ENCODE data around the gene DNASE1. TPM values are rescaled to one million over a fixed set of nuclear protein-coding genes. Genes with fewer than 3 reads are reported as not detected.
A peak's percentile ranks its signal among the peaks of the same experiment; 100 is the strongest.
"Not testable (repeated sequence)": the region's sequence is repeated elsewhere in the genome, so short reads cannot be mapped to it uniquely, and the experiment has no call there.

Gene DNASE1
- total RNA-seq, 1 donor from 2014 or later, result 25.7 TPM

DNA sequence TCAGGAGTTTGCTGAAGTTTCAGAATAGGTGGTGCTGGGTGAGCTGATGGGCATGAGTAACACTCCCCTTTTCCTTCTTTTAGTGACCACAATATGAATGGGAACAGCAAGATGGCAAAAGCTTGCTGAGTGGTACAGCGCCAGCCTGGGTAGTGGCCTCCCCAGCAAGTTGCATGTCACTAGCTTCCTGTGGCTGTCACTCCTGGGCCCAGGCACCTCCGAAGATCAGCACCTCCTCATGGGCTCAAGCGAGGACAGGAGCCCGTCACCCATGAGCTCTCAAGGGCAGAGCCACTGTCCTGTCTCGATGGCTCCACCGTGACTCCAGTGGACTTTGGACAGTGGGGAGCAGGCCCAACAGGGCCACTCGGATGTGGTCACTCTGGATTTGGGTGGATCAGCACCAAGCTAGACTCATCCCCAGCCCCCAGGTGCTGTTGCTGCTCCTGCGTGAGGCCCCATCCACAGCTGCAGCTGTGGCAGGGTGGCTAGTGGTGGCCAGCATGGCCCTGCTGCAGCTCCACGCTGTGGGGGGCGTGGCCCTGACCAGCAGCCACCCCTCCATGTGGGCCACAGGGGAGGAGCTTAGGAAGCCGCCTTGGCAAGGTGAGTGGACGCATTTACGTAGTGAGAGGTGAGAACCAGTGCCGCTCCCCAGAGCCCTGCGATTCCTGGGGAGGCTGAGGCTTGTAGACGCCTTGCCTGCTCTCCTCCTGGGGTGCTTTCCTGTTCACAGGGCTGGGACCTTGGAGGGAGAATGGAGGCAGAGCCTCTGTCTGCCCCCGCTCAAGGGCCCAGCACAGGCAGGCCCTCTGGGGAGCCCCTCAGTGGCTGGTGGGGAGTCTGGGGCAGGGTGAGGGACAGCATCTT is 13.6 kb upstream of the DNASE1 start:
- DNase-seq (ENCODE audit: low spot score in 2 of 2), result no peak
- FAIRE-seq, result no peak

DNA sequence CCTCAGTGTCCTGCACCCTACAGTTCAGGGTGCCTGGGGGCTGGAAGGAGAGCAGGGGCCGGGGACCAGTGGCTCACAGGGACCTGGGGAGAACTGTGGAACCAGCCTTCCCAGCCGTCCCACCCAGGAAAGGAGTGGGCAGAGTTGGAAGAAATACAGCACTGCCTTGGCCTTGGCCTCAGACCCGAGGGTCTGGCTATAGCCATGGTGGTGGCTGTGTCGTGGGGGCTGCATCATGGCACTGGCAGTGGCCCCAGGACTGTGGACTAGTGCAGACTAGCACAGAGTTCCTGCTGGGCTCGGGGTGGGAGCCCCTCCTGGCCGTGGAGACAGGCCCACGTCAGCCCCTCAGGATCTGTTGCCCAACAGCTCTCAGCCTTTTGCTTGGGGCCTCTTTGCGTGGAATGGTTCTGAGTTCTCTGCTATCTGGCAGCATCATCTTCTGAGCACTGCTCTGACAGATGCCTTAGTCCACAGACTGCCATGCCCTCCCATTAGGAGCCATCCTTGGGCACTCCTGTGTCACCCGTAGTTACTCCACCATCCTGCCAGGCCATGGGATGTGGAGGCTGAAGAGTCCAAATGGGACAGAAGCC is 12.6 kb upstream of the DNASE1 start:
- no peak for FAIRE-seq
- DNase-seq (ENCODE audit: low spot score in 2 of 2), result peak in 1 of 2 donors; percentile 1

DNA sequence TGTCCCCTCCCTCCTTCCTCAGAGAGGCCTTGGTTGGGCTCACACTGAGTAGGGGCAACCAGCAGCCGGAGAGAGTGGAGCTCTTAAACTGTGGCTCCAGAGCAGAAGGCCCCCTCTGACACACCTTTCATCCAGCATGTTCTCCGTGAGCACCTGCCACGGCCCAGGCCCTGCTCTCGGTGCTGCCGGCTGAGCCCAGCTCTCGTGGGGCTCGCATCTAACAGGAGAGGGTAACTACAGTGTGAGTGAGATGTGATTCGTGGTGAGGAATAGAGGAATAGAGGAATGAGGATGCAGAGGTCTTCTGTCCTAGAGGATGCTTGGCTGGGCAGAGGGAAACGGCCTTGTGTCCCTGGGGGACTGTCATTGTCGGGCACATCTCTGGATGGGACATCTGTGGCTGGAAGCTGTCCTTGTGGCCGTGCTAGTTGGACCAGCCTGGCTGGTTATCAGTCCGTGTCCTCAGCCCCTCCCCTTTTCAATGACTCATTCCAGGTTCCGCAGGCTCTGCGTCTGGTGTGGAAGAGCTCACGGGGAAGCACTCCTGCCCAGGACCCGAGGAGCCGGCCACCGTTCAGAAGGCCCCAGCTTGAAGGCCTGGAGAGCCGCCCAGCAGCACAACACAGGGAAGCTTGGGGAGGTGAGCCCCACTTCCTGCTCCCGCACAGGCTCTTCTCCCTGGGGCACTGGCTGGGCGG is 11.9 kb upstream of the DNASE1 start:
- no peak for FAIRE-seq
- peak in 1 of 2 donors; percentile 4 for DNase-seq (ENCODE audit: low spot score in 2 of 2)

DNA sequence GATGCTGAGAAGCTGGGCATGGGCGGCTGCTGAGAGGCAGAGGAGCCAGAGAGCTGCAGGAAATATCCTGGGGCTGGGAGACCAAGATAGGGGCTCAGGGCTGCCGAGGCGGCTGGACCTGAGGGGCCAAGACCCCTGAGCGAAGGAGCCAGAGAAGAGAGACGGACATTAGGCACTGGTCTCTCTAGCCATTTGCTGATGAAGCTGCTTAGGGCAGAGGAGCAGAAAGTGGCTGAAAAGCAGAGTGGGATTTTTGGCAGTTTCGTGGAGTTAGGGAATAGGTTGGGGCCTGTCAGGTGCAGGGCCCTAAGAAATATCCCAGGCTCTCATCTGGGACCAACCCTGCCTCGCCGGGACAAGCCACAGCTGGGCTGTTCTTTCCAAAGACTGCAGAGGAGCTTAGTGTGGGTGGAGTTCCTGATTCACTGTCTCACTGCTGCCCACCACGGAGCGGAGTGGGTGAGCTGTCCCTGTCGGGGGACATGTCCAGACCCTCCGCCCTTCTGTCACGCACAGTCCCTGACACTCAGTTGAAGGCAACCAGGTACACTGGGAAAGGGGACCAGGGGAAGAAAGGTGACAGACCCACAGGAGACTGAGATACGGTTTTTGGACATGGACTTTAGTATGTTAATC is 11.3 kb upstream of the DNASE1 start:
- DNase-seq (ENCODE audit: low spot score in 2 of 2) (peak in 1 of 2 donors; percentile 4), FAIRE-seq (no peak)

DNA sequence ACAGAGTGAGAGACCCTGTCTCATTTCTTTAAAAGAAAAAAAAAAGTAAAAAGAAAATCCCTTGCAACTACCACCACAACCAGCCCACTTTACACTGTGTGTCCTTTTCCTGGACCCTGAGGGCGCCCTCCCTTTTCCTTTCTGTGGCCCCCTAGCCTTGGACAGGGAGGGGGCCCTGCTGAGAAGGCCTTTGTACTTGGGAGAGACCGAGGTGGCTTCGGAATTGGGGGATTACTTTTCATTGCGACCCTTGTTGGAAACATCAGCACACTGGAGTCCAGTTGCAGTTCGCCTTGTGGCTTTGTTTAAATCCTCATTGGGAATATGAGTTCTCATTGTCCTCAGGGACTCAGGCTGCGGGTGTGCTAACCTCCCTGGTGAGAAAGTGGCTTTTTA is 9.4 kb upstream of the DNASE1 start:
- FAIRE-seq, result no peak
- DNase-seq (ENCODE audit: low spot score in 2 of 2), result no peak

DNA sequence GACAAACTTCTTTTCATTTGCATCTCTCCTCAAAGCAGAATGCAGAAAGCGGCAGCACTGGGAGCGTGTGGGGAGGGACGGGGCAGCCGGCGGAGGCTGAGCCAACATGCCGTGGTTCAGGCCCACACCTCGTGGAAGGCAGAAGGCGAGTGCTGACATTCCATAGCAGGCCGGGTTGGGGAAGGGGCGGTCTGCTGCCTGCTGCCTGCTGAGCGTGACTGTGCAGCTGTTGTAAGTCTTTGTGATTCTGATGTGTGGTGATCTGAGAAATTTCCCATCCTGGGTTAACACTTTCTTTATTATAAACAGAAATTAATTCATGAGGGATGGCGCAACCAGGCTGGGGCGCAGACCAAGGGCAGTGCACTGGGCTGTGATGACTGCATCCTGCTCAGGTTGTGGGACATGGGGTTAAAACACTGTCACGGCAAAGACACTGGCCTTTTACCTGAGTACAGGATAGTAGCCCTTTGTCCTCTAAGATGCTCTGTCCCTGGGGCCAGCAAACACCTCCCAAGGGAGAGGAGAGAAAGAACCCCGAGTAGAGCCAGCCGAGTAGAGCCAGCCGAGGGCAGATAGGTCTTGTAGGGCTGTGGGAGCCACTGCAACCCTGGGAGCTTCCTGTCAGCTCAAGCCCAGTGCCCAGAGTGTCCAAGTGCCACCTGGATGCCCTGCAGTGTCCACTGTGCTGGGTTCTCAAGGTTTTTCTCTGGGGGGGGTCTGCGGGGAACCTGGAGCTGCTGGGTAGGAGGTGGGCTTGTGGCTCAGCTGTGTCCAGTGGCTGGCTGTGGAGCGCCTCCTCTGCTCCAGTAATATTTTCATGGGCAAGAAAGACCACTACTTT is 8.8 kb upstream of the DNASE1 start:
- DNase-seq (ENCODE audit: low spot score in 2 of 2), result peak in 1 of 2 donors; percentile 5
- FAIRE-seq, result no peak

DNA sequence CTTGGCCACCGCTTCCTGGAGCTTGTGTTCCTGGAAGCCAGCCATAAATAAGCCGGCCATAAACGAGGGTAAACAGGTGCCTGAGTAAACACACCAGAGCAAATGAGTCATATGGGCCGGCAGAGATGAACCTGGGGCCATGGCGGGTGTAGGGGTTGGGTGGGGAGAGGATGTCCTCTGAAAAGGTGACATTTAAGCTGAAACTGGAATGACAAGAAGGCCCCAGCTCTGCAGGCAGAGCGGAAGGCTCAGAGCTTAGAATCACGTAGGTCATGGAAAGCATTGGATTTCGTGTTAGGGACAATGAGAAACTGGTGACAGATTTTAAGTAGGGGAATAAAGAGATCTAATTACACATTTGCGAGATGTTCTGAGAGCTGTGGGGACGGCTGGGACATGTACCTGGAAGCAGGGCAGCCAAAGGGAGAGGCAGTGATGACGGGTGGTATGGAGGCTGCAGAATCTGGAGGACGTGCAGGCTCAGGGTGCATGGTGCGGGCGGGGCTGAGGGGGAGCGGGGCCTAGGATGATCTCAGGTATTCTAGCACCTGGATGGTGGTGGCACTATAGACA is 8.1 kb upstream of the DNASE1 start:
- no peak for DNase-seq (ENCODE audit: low spot score in 2 of 2)
- no peak for FAIRE-seq

DNA sequence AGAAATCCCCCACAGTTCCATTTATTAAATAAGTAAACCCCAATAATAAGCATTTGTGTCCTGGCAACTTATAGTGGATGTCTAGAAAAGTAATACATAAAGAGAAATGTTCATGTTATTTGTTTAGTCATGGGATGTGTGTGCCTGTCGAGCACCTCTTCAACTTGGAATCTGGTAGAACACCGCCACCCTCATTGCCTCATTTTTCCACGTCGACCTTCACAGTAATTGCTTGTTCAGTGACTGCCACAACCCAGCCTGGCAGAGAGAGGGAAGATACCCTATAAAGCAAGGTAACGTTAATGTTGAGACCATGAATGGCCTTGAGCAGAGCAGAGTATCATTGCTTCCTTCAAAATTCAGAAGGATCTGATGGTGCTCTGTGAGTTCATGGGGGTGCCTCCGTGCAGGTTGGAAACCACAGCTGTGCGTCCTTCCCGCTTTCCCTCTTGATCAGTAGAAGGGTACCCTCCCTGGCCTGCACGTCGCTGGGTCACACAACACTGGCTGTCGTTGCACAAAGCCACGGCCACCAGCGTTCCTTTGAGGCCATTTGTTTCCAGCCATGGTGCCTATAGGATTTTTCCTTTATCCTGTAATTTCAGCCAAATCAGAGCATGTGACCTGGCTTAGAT is 3.7 kb upstream of the DNASE1 start:
- FAIRE-seq, result no peak
- DNase-seq (ENCODE audit: low spot score in 2 of 2), result no peak

DNA sequence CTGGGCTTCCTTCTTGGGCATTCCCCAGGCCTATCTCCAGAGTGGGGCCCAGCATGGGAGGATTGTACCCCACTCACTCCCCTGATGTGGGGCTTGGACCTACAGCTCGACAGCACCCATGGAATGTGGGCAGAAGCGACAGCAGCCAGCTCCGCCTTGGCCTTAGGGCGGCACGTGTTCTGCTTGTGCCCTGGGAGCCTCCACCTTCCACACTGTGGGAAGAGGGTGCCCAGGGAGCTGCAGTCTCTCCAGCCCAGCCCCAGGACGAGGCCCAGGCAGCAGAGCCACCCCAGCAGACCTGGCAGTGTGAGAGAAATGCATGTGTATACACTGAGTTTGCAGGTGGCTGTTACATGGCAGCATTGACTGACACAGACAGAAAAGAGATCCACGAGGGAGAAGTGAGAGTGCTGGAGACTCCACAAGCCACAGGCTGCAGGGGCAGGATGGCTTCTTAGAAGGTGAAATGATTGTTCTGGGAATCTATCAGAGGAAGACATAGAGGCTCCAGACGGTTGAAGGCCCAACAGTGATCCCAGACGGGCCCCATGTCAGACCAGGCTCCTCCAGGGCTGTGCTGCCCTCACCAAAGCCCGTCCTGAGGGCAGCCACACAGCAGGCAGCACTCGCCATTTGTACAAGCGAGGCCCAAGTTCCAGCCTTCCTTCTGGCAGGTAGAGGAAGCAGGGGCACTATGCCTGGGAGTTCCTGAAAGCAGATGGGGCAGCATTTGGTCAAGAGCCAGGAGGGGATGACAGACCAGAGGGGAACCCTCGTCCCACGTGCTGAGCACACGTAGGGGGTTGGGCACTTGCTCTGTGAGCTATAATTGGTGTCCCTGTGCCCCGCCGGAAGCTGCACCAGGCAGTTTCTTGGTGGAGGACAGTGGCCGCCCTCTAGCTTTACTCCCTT is 2.8 kb upstream of the DNASE1 start:
- DNase-seq (ENCODE audit: low spot score in 2 of 2), result no peak
- FAIRE-seq, result no peak

DNA sequence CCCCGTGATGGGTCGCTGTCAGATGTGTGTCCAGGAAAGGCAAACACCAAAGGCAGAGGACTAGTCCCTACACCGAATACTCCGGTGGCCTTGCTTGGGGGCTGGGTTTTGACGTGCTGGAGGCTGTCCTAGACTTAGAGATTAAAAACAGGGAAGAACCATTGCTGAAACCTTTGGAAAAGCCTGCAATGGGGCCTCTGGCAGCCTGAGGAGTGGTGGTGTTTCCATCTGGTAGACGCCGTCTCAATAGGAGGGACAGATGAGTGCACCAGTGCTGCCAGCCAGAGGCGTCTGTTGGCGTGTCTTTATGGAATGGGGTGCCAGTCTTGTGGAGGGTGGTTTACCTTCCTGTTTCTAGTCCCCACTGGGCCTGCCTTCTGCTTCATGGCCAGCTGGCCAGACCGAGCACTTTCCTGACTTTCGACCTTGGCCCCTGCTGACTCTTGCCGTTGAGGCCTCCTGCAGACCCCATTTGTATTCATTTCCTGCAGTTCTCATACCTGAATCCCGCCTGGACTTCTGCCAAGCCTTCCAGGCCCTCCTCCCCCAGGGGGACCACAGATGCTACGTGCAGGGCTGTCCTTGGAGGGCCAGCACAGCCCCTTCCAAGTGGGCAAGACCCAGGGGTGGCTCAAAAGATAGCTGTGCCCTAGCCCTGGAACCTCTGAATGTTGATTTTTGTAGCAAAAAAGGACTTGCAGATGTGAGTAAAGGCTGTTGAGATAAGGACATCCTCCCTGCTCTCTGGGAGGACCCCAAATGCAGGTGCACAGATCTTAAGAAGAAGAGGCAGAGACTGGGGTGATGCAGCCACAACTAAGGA is 1.9 kb upstream of the DNASE1 start:
- FAIRE-seq, result no peak
- no peak for DNase-seq (ENCODE audit: low spot score in 2 of 2)

DNA sequence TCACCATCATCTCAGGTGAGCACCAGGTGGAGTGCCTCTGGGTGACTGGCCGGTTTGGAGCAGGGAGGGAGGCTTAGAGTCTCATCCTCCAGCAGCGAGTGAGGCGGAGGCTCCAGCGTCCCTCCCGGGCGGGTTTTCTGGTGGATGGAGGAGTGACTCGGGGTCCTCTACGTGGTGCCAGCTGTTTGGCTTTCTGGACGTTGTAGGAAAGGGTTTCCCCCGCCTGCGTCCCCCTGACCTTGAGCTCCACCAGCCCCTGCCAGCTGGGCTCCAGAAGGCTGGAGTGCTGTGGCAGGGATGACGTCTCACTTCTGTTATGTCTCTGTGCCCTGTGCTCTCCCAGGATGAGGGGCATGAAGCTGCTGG is 522 bp downstream of the DNASE1 start:
- no peak for DNase-seq (ENCODE audit: low spot score in 2 of 2)
- FAIRE-seq, result no peak

DNA sequence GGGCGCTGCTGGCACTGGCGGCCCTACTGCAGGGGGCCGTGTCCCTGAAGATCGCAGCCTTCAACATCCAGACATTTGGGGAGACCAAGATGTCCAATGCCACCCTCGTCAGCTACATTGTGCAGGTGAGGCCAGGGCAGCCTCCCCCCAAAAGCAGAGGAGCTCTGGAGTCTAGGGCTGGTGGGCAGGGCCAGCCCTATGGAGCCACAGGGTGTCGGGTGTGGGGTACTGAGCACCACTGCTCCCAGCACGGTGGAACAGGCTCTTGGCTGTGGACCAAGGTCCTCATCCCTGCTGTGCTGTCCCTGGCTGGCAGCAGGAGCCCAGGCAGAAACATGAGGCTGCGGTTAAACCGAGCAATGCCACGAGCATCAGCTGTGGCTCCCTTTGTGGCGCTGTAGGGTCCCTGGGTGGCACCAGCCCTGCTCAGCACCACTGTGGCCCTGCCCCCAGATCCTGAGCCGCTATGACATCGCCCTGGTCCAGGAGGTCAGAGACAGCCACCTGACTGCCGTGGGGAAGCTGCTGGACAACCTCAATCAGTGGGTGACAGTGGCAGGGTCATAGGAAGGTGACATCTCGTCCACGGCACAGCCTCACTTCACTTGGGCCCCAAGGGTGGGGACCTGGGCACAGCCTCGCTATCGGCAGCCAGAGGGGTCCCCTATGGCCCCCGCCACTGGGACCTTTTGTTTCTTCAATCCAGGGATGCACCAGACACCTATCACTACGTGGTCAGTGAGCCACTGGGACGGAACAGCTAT is 1.1 kb downstream of the DNASE1 start:
- FAIRE-seq (no peak), DNase-seq (ENCODE audit: low spot score in 2 of 2) (no peak)

DNA sequence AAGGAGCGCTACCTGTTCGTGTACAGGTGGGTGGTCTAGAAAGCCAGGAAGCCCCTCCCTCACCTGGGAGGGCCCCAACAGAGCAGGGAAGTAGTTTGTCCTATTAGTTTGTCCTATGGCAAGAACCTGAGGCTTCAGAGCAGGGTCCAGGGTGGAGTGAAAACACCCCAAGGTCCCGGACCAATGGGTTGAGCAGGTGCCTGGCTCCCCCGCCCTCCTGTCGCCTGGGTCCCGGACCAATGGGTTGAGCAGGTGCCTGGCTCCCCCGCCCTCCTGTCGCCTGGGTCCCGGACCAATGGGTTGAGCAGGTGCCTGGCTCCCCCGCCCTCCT is 1.6 kb downstream of the DNASE1 start:
- not testable (repeated sequence) for DNase-seq (ENCODE audit: low spot score in 2 of 2); FAIRE-seq

DNA sequence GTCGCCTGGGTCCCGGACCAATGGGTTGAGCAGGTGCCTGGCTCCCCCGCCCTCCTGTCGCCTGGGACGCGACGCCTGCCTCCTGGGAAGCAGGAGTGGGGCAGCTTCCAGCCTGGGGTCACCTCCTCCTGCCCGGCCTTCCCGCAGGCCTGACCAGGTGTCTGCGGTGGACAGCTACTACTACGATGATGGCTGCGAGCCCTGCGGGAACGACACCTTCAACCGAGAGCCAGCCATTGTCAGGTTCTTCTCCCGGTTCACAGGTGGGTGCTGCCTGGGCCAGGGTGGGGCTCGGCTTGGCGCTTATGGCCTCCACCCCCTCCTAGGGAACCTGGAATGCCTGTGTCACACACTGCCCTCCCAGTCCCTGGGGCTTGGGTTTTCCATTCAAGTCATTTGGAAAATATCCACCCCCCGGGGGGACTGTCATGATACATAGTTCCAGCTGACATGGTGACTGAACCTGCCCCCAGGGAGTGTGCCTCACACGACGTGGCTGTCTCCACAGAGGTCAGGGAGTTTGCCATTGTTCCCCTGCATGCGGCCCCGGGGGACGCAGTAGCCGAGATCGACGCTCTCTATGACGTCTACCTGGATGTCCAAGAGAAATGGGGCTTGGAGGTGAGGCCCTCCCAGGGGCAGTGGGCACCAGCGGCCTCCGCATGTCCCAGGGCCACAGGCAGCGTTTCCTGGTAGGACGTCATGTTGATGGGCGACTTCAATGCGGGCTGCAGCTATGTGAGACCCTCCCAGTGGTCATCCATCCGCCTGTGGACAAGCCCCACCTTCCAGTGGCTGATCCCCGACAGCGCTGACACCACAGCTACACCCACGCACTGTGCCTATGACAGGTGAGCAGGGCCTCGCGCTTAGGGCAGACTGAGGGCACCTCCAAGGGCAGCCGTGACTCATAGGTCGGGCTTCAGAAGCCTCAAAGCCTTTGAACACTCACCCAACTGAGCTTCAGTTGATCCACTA is 2.3 kb downstream of the DNASE1 start:
- no peak for DNase-seq (ENCODE audit: low spot score in 2 of 2)
- FAIRE-seq, result no peak

DNA sequence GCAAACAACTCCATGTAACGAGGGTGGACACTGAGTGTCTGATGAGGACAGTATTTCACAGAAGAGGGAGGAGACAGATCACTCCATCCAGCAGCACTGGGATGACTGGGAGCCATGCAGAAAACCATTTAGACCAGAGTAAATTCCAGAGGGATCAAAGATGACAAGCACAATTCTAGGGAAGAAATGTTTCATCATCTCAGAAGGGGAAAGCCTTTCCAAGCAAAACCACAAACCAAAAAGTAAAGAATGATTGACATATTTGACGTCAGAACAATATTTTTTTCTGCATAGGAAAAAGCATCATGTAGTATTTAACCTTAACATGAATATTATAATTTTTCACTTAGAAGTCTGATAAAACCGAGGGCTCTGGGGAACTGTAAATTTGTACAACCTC is 4.8 kb downstream of the DNASE1 start:
- DNase-seq (ENCODE audit: low spot score in 2 of 2) (no peak), FAIRE-seq (no peak)

DNA sequence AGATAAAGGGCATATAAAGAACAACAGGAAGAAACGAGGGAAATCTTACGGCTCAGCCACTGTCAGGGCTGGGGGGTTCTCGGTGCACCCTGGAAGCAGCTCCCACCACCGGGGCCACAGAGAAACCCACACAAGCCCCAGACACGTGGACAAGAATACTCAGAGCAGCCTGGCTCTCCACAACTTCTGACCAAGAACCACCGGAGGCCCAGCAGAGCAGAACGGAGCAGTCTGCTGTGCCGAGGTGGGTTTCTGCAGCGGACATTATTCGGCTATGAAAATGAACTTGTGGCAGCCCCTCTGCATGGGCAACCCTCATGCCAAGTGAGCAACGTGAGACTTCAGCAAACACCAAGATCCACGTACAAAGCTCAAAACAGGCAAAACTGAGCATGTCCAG is 6.8 kb downstream of the DNASE1 start:
- no peak for DNase-seq (ENCODE audit: low spot score in 2 of 2)
- FAIRE-seq, result no peak

Measured in frontal cortex (tissue), 4 donors.